Measurements from ENCODE around the gene RASA4B. TPM values are rescaled to one million over a fixed set of nuclear protein-coding genes. Genes with fewer than 3 reads are reported as not detected.

The RASA4B gene
- total RNA-seq, 1 donor from 2014 or later: 4.5 TPM

- no peak for TF ChIP-seq CTCF (conservative IDR thresholded peaks at IDR 0.05)
- Mint-ChIP-seq H3K4me3 (peak overlapping the region; percentile 97), H3K36me3 (ENCODE audit: low read depth) (peaks cover 3% of the 10 kb centered on the region), H3K4me1 (peaks cover 24% of the 10 kb centered on the region), H3K9me3 (no peaks in the 10 kb centered on the region), H3K27me3 (ENCODE audit: low read depth) (no peaks in the 10 kb centered on the region), H3K27ac (ENCODE audit: unreplicated experiment) (no peak overlapping the region)
- DNase-seq (ENCODE audit: low read depth, low spot score): no peak
Measured at GRCh38 chr7:102466097-102466496, 51.5 kb downstream of the RASA4B start.

- DNase-seq (ENCODE audit: low read depth, low spot score): peak; percentile 90
- Mint-ChIP-seq H3K36me3 (ENCODE audit: low read depth) (peaks cover 3% of the 10 kb centered on the region), H3K4me3 (peak within 1 kb of the TSS; percentile 97), H3K27ac (ENCODE audit: unreplicated experiment) (peak within 1 kb of the TSS; percentile 84), H3K4me1 (peaks cover 24% of the 10 kb centered on the region), H3K27me3 (ENCODE audit: low read depth) (no peaks in the 10 kb centered on the region), H3K9me3 (no peaks in the 10 kb centered on the region)
- TF ChIP-seq CTCF (conservative IDR thresholded peaks at IDR 0.05): peak; percentile 21
Measured at GRCh38 chr7:102464577-102465280, 52.8 kb downstream of the RASA4B start, which contains the start of the genes ALKBH4 and LRWD1. Gene ALKBH4, minus strand, starts transcription at chr7:102464863. Its CDS starts 27 bp downstream, at chr7:102464836. Gene LRWD1, plus strand, starts transcription at chr7:102464984. Its CDS starts 97 bp downstream, at chr7:102465081.

DNA sequence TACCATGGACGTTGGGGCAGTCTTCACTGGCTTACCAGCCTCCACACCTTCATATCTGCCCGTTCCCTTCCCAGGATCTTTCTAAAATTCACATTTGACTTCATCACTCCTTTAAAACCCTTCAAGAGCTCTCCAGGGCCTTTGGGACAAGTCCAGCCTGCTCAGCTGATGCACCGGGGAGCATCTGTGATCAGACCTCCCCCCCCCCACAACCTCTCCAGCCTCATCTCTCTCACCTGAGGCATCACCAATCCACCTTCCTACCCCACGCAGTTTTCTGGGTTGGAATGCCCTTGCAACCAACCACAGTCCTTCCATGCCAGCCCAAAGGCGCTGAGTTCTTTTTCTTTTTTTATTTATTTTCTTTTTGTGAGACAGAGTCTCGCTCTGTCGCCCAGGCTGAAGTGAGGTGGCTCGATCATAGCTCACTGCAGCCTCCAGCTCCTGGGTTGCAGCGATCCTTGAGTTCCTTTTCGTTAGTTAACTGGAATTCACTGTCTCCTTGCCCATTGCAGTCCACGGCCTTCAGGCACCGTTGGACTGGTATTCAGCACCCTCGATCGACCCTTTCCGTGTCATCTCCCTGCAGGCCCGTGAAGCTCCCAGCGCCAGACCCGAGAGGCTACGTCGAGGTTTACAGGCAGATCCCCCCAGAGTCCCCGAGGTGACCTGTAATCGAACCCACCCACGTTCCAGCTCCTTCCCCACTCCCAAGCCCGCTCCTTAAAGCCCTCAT, 53.6 kb downstream of the RASA4B start:
- H3K36me3 Mint-ChIP-seq (ENCODE audit: low read depth): peaks cover 3% of the 10 kb centered on the region
- no peak for TF ChIP-seq CTCF (conservative IDR thresholded peaks at IDR 0.05)
- H3K4me3 Mint-ChIP-seq: peak overlapping the region; percentile 97
- no peak for DNase-seq (ENCODE audit: low read depth, low spot score)
- H3K27me3 Mint-ChIP-seq (ENCODE audit: low read depth): no peaks in the 10 kb centered on the region
- peaks cover 24% of the 10 kb centered on the region for H3K4me1 Mint-ChIP-seq
- H3K9me3 Mint-ChIP-seq: no peaks in the 10 kb centered on the region
- peak overlapping the region; percentile 84 for H3K27ac Mint-ChIP-seq (ENCODE audit: unreplicated experiment)

- no peak for TF ChIP-seq CTCF (conservative IDR thresholded peaks at IDR 0.05)
- Mint-ChIP-seq H3K9me3 (no peaks in the 10 kb centered on the region), H3K4me3 (peak overlapping the region; percentile 71), H3K4me1 (peaks cover 13% of the 10 kb centered on the region), H3K27me3 (ENCODE audit: low read depth) (no peaks in the 10 kb centered on the region), H3K27ac (ENCODE audit: unreplicated experiment) (no peak overlapping the region), H3K36me3 (ENCODE audit: low read depth) (peaks cover 3% of the 10 kb centered on the region)
- DNase-seq (ENCODE audit: low read depth, low spot score): no peak
Measured at GRCh38 chr7:102460467-102460866, 57.1 kb downstream of the RASA4B start.

- TF ChIP-seq CTCF (conservative IDR thresholded peaks at IDR 0.05): no peak
- no peak overlapping the region for H3K4me3 Mint-ChIP-seq
- H3K27me3 Mint-ChIP-seq (ENCODE audit: low read depth): no peaks in the 10 kb centered on the region
Measured at GRCh38 chr7:102459221-102459844, 58.2 kb downstream of the RASA4B start.

More at GRCh38 chr7:102459221-102459844, 58.2 kb downstream of the RASA4B start:
- H3K4me1 Mint-ChIP-seq: peaks cover 9% of the 10 kb centered on the region
- no peak for DNase-seq (ENCODE audit: low read depth, low spot score)
- no peaks in the 10 kb centered on the region for H3K9me3 Mint-ChIP-seq
- H3K27ac Mint-ChIP-seq (ENCODE audit: unreplicated experiment): no peak overlapping the region
- peaks cover 3% of the 10 kb centered on the region for H3K36me3 Mint-ChIP-seq (ENCODE audit: low read depth)
